K562 (cell line): ENCODE data around the gene UTP25. TPM values are rescaled to one million over a fixed set of nuclear protein-coding genes. Genes with fewer than 3 reads are reported as not detected.

ENCODE experiments used
- ATAC-seq: fragments of 200-7000 bp; cut with Tn5 transposase; 3 replicates; pipeline ENCODE4 v1.9.1; 2020; ENCODE audit warnings: moderate library complexity
- BruUV-seq: library from RNA; stranded (reverse); fragments of 400-500 nt; replicated peaks from 2 replicates; lab custom pipeline; 2021; lab: Mats Ljungman, UMichigan
- CTCF ChIA-PET: fragments of 300-600 bp; formaldehyde crosslinking; extraction: SDS; loops from one replicate; lab custom pipeline; 2021; ENCODE audit warnings: low intra/inter-chr PET ratio; lab: Yijun Ruan, JAX
- POLR2A ChIA-PET: fragments of 300-600, 350-650 bp; sonication (Branson Sonifier 250); formaldehyde crosslinking; extraction: SDS; loops from one replicate; lab custom pipeline; 2021; ENCODE audit warnings: antibody characterized with exemption, inconsistent platforms; lab: Yijun Ruan, JAX
- DNase-seq, 4 experiments: peaks; one replicate each; pipeline versions ENCODE4 v3.0.0 to v3.0.0-alpha.2; 2011 to 2018; ENCODE audit warnings: low spot score in 3 of 4, mixed read lengths in 3 of 4; ENCODE audit errors: extremely low read depth in 1 of 4
- FAIRE-seq: peaks from 2 replicates; lab custom pipeline; 2011; peaks lifted over from hg19 to GRCh38; lab: Jason Lieb, UNC
- H2AFZ ChIP-seq: 2 replicates; pipeline ENCODE4 v1.6.0; 2011; ENCODE audit warnings: low read depth, low read length, control low read depth, inconsistent platforms
- H3K27ac ChIP-seq: fragments of 200-600 bp; 3 replicates; pipeline ENCODE4 v1.8.0; 2011; ENCODE audit warnings: low read depth, mild to moderate bottlenecking, control low read depth, inconsistent platforms, low read length, moderate library complexity, mixed read lengths; ENCODE audit errors: extremely low read depth
- H3K27me3 ChIP-seq, 2 experiments: fragments of 300-600 bp in 1 of 2; 2 replicates in 1 of 2; 3 replicates in 1 of 2; pipeline versions ENCODE4 v1.6.0 to v1.8.0; 2011; ENCODE audit warnings: inconsistent platforms in 2 of 2, low read length in 2 of 2, mild to moderate bottlenecking in 1 of 2, mixed read lengths in 1 of 2, moderate library complexity in 1 of 2; ENCODE audit not compliant: control insufficient read depth in 2 of 2, insufficient read depth in 2 of 2
- H3K36me3 ChIP-seq: fragments of 300-600 bp; 3 replicates; pipeline ENCODE4 v1.8.0; 2011; ENCODE audit warnings: mild to moderate bottlenecking, low read length, inconsistent platforms; ENCODE audit not compliant: control insufficient read depth, insufficient read depth
- H3K4me1 ChIP-seq, 2 experiments: fragments of 200-600 bp in 1 of 2; replicated peaks in 1 of 2; 2 replicates in 1 of 2; 3 replicates in 1 of 2; pipeline versions ENCODE4 v1.5.1 to v1.8.0; 2011; ENCODE audit warnings: inconsistent platforms in 2 of 2, low read length in 2 of 2, mild to moderate bottlenecking in 1 of 2, mixed read lengths in 1 of 2, moderate library complexity in 1 of 2; ENCODE audit not compliant: control insufficient read depth in 2 of 2, insufficient read depth in 2 of 2
- H3K4me2 ChIP-seq: 2 replicates; pipeline ENCODE4 v1.6.1; 2011; ENCODE audit warnings: low read length, control low read depth, inconsistent platforms, mixed read lengths; ENCODE audit not compliant: insufficient read depth
- H3K4me3 ChIP-seq: fragments of 200-600 bp; sonication (generic), shearing (Covaris generic); 2 replicates; pipeline ENCODE4 v1.5.1; 2016; ENCODE audit warnings: control low read depth, inconsistent platforms
- H3K79me2 ChIP-seq: fragments of 200-600 bp; 3 replicates; pipeline ENCODE4 v1.8.0; 2011; ENCODE audit warnings: low read length, inconsistent platforms; ENCODE audit not compliant: control insufficient read depth, insufficient read depth
- H3K9ac ChIP-seq, 2 experiments: 2 replicates each; pipeline versions ENCODE4 v1.6.0 to v1.6.1; 2011; ENCODE audit warnings: low read depth in 2 of 2, low read length in 2 of 2, control low read depth in 1 of 2, inconsistent platforms in 1 of 2, mild to moderate bottlenecking in 1 of 2, mixed read lengths in 1 of 2; ENCODE audit not compliant: insufficient read depth in 1 of 2
- H3K9me1 ChIP-seq: one replicate; pipeline ENCODE4 v1.6.0; 2011; ENCODE audit warnings: inconsistent platforms, mild to moderate bottlenecking, low read length, moderate library complexity; ENCODE audit not compliant: control insufficient read depth, insufficient read depth
- H3K9me3 ChIP-seq: replicated peaks from 2 replicates; pipeline ENCODE4 v1.5.1; 2011; ENCODE audit warnings: low read depth, low read length, inconsistent platforms; ENCODE audit not compliant: control insufficient read depth, insufficient read depth
- H4K20me1 ChIP-seq: replicated peaks from 2 replicates; pipeline ENCODE4 v1.6.1; 2011; ENCODE audit warnings: low read length, inconsistent platforms, mixed read lengths; ENCODE audit not compliant: control insufficient read depth, insufficient read depth
- RAD21 ChIP-seq, 2 experiments: fragments of 250-450 bp in 1 of 2; fragments of 450-650 bp in 1 of 2; sonication (Bioruptor Pico) in 1 of 2; formaldehyde crosslinking in 1 of 2; IDR thresholded peaks in 1 of 2; conservative IDR thresholded peaks in 1 of 2; 2 replicates each; pipeline versions ENCODE4 v1.4.0 to v1.8.0; 2020 to 2022; ENCODE audit warnings: mild to moderate bottlenecking in 2 of 2, moderate library complexity in 1 of 2
- ZNF699 ChIP-seq: fragments of 250-450 bp; sonication (Bioruptor Pico); IDR thresholded peaks from 2 replicates; pipeline ENCODE4 v1.8.0; 2021; ENCODE audit warnings: mild to moderate bottlenecking, moderate library complexity; ENCODE audit not compliant: insufficient replicate concordance
- WGBS: fragments of 100-300 bp; shearing (Covaris generic); methylation state at CpG from one replicate; pipeline ENCODE4 v1.1.6; 2016; ENCODE audit warnings: low coverage, mixed read lengths; ENCODE audit not compliant: insufficient coverage; ENCODE audit errors: missing lambda C conversion rate; 5-methylcytosine and 5-hydroxymethylcytosine counted together
- in situ Hi-C: fragments of 300-500 bp; cut with MboI; formaldehyde crosslinking; loops from 4 replicates; pipeline ENCODE4 v1.15.0; 2018; ENCODE audit warnings: inconsistent platforms, mixed read lengths
- intact Hi-C: fragments of 100-400 bp; cut with micrococcal nuclease; formaldehyde crosslinking; loops from 2 replicates; pipeline ENCODE4 v1.14.2; 2022
- polyA plus RNA-seq, 8 experiments: library from polyadenylated mRNA; depleted of rRNA in 4 of 8; stranded (reverse) in 5 of 8; unstranded in 3 of 8; fragments of >200 nt; fragmentation: Nextera tagmentation in 2 of 8; fragmentation: Illumina TruSeq in 1 of 8; extraction: Ambion mirVana in 2 of 8; extraction: Trizol in 1 of 8; gene quantifications; 2 replicates each; pipeline versions ENCODE4 v1.2.1 to v1.2.3, GENCODE V29; 2011 to 2014; ENCODE audit warnings: inconsistent platforms in 1 of 8, missing spikeins in 1 of 8
- total RNA-seq, 7 experiments: library from RNA; depleted of rRNA in 6 of 7; stranded (reverse); fragments of >200 nt in 6 of 7; fragmentation: Illumina TruSeq in 2 of 7; extraction: Trizol in 2 of 7; gene quantifications; 2 replicates each; pipeline versions ENCODE4 v1.2.1 to v1.2.3, GENCODE V29; 2011 to 2021; ENCODE audit warnings: low replicate concordance in 1 of 7
- TF ChIP-seq, protein P1 (sequence below), 3 experiments: IDR thresholded peaks in 2 of 3; conservative IDR thresholded peaks in 1 of 3; 2 replicates each; pipeline ENCODE4 v1.5.1; 2011 to 2012; ENCODE audit warnings: low read length in 3 of 3, mild to moderate bottlenecking in 3 of 3, control low read depth in 2 of 3, improper control_type of control experiment in 1 of 3, inconsistent platforms in 1 of 3, low read depth in 1 of 3, mixed read lengths in 1 of 3, moderate library complexity in 1 of 3; ENCODE audit not compliant: insufficient read depth in 2 of 3

UTP25 gene
- total and polyA plus RNA-seq, 9 of the 15 experiments (the other 6 are each of a cell fraction or from before 2014, with no cell fraction given): 5.7 to 17.6 (median 12.0) TPM

DNA sequence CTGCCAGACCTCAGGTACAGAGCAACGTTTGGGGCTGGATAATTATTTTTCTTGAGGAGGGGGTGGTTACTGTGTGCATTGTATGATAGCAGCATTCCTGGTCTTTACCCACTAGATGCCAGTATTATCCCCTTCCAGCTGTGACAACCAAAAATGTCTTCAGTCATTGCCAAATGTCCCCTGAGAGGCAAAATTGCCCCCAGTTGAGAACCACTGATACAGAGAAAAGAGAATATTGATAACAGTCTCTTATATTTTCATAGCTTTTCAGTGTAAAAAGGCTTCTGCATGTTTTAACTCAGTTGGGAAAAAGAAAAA, 58.4 kb downstream of the UTP25 start:
- ChIA-PET CTCF (no interaction called here), POLR2A (no interaction called here)
- intact Hi-C loops (no loop called here), in situ Hi-C loops (no loop called here)
- Histone ChIP-seq H3K79me2 (no peaks in the 10 kb centered on the region), H3K27ac (no peak overlapping the region), H3K36me3 (no peaks in the 10 kb centered on the region), H3K9ac (no peak overlapping the region), H3K4me2 (no peak overlapping the region), H3K27me3 (peaks cover 4 to 23% of the 10 kb centered on the region in 2 experiments; a peak in 2 of 5 replicates), H4K20me1 (no peaks in the 10 kb centered on the region), H3K9me1 (no peaks in the 10 kb centered on the region), H3K4me3 (no peak overlapping the region), H2AFZ (no peak overlapping the region), H3K9me3 (no peaks in the 10 kb centered on the region), H3K4me1 (peaks cover 0 to 8% of the 10 kb centered on the region in 2 experiments; a peak in 1 of 5 replicates)
- ATAC-seq (no peak), DNase-seq (no peak), FAIRE-seq (no peak)
- 0% methylated on average over 1 of the region's 1 CpG for WGBS
- TF ChIP-seq RAD21 (CRISPR knock-in tag; conservative IDR thresholded peaks at IDR 0.05 in 1 of 2, IDR thresholded peaks at IDR 0.05 in 1 of 2) (0 out of 4 replicates have a peak, but pooled peaks of 1 of the 2 experiments have one; percentile 12), ZNF699 (CRISPR knock-in tag) (no peak)
- TF ChIP-seq, protein P1, sequence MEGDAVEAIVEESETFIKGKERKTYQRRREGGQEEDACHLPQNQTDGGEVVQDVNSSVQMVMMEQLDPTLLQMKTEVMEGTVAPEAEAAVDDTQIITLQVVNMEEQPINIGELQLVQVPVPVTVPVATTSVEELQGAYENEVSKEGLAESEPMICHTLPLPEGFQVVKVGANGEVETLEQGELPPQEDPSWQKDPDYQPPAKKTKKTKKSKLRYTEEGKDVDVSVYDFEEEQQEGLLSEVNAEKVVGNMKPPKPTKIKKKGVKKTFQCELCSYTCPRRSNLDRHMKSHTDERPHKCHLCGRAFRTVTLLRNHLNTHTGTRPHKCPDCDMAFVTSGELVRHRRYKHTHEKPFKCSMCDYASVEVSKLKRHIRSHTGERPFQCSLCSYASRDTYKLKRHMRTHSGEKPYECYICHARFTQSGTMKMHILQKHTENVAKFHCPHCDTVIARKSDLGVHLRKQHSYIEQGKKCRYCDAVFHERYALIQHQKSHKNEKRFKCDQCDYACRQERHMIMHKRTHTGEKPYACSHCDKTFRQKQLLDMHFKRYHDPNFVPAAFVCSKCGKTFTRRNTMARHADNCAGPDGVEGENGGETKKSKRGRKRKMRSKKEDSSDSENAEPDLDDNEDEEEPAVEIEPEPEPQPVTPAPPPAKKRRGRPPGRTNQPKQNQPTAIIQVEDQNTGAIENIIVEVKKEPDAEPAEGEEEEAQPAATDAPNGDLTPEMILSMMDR (IDR thresholded peaks at IDR 0.05 in 2 of 3, conservative IDR thresholded peaks at IDR 0.05 in 1 of 3; ENCODE audit: insufficient read depth in 2 of 3, low read depth in 1 of 3, low read length in 3 of 3): peak in 1 of 3 experiments; percentile 17; a peak in 1 of 6 replicates
- no TSS peak for BruUV-seq
